OCI-M2 (cell line): ENCODE data around the gene PIEZO2.

Source experiments
- DNase-seq: peaks from one replicate; lab custom pipeline; 2025; ENCODE audit not compliant: unreplicated experiment; lab: John Stamatoyannopoulos, UW

PIEZO2 gene

DNA sequence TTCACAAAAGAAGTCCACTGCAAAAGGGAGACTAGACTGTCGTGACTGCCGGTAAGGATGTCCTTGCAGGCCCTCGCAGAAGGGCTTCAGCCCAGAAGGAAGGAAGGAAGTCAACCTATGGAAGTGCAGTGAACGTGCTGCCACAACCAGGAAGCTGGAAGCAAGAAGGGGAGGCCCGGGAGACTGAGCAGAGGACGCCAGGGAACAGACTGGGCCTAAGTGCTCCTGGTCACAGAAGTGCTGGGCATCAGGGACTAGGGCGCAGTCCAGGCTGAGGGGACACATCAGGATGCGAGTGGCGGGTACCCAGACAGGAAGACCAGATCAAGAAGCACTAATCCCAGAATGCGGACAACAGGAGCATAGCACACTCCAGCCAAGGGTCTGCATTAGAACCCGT is 78.8 kb downstream of the PIEZO2 start:
- DNase-seq, result no peak

DNA sequence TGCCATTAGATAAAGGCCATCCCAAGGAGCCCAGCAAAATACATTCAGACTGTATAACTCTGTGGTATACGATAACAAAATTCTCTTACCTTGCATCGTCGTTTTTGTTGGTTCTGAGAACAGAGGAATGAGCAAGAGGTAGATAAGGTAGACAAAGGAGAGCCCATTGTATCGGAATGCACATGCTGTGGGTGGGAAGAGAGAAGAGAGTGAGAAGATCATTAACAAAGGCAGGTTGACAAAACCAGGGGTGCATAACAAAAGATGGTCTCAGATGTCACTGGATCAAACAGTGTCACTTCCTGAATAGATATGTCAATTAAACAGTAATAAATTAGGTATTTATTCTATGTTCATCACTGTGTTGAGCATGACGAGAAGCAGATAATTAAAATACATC is 83.3 kb downstream of the PIEZO2 start:
- DNase-seq, result no peak

DNA sequence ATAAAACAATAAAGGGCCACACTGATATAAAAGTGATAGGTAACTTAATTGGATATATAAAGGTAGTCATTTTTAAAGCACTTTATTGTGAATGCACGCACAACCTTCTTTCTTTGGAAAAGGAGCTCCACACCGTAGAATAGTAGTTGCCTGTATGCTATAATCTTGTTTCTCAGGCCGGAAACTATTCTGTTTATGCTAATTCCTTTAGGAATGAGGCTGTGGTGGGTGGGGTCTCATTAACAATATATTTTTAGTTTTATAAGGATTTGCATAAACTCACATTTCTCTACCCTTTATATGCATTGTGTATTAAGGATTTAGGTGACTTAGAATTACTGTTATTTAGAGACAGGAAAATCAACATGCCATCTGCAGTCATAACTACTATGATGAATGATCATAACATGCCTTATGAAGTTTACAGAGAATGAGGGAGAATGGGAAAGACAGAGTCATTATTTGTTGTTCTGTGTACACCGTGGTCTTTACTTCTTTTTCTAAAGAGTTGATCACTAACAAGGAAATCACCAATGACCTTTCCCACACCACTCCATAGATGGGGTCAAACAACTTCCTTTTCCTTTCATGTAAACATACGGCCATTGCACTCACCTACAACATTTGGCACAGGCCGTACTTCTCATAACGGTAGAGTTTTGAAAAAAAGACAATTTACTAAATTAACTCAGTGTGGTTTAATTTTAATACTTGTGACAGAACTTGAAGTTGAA is 84.5 kb downstream of the PIEZO2 start:
- DNase-seq, result no peak

DNA sequence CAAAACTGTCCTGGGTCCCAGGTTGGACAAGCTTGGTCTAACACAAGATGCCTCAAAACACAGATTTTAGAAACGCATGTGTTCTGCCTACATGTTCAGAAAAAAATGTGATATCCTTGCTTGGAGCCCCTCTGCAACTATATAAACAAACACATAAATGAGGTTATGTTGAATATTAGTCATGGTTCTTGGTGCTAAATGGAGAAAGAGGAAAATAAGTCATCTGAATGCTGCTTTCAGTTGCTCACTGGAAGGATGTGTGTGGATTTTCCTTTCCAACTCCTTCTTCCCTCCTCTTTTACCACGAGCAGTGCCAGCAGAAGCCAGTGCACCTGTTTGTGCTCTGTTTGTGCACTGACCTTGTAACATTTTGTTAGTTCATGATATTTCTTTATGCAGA is 85.3 kb downstream of the PIEZO2 start:
- no peak for DNase-seq

DNA sequence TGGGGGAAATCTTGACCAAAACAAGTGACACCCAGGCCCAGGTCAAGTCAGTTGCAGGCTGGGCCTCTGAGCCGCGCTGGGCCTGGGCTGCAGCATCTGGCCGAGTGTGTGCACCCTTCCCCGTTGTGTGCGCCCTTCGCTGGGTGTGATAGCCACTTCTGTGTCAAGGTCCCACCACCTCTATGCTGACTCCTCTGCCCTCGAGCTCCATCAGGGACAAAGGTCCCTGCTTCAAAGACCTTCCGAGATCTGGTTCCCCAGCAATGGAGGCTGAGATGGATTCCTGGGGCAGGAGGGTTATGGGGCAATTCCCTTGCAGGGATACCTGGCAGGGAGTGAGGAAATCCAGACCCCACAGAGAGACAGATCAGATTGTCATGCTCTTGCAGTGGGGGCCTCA is 93.6 kb downstream of the PIEZO2 start:
- no peak for DNase-seq

DNA sequence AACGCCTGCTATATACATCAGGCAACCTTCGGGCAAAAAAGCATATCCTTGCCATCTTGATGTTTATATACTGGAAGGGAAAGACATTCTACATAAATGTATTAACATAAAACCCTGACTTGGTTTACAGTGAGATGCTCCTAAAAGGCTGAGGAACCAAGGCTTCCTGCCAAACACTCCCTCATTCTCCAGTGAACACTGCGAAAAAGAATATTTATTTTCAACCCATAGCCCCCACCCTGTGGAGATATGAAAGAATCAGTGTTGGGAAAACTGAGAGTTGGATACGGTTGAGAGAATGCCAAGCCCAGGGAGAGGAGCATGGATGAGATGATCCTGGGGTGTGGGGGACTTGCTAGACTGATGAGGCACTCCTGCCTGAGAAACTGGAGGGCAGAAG is 94.9 kb downstream of the PIEZO2 start:
- no peak for DNase-seq

DNA sequence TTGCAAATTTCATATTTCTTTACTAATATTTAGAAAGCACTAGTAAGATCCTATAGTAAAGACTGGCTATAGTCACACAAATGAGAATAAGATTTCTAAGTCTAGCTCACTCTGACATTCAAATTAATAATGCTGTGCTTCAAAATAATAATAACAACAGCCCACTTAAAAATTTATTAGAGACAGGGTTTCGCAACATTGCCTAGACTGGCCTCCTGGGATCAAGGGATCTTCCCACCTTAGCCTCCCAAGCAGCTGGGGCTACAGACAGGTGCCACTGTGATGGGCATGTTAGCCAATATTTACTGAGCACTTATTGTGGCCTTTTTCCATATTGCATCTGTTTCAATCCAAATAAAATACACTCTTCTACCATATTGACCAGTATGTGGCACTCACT is 96.1 kb downstream of the PIEZO2 start:
- no peak for DNase-seq

DNA sequence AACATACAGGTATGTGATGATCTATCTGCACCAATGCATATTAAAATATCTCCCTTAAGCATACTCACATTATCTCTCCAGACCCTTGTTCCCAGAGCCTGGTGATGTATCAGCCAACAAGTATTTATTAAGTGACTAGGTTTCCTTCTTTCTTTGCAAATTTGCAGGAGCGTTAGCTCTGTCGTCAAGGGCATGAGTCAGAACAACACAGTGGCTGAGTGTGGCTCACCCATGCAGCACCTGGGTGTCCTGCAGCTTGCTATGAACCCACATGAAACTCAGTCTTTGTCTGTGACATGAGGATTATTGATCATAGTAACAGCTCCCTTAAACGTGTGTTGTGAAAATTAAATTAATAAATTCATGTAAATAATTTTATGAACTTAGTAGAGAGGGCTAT is 96.6 kb downstream of the PIEZO2 start:
- DNase-seq, result no peak

DNA sequence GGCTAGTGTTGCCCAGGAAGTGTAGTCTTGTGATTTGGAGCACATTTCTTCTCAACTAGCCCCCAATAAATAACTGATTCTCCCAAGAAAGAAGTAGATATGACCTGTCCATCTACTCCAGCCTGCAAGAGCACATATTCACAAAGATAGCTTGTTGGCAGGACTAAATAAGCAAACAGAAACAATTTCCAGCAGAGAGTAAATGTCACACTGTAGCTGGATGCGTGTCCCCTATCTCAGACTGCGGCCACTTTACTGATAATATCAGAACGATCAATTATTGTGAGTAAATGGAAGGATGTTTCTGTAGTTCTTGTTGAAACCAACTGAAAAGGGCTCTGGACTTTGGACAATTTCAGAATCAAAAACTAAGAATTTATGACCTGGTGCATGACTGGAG is 97.9 kb downstream of the PIEZO2 start:
- no peak for DNase-seq

DNA sequence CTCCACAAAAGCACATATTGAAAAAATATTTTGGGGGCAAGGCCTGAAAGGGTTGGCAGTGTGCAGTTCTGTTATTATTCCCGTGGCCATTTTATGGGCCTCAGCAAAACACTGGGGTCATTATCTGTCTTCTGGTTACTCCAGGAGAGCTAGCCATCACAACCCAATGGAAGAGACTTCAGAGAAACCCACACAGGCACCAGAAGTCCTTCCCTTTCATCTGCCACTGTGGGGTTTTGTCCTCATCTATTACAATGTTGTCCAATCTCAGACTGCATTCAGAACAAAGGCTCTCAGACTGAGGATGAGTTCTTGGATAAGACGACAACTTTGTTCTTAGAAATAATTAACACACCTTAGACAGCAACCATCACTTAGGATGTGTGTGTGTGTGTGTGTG is 98.4 kb downstream of the PIEZO2 start:
- no peak for DNase-seq

DNA sequence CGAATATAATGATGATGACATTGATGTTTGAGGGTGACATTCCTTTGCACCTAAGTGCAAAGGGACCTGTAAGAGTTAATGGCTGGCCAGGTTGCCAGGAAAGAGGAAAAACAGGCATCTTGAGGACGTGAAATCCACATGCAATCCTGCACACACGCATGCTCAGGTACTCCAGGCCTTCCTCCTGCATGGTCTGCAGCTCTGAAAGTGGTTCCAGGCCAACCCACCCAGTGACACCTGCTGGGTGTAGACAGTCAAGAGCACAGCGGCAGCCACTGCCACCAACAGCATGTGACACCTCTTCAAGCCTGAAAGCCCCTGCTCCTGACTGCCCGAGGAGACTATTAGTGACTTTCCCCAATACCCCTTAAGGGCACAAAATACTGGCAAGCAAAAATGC is 101.6 kb downstream of the PIEZO2 start:
- no peak for DNase-seq

DNA sequence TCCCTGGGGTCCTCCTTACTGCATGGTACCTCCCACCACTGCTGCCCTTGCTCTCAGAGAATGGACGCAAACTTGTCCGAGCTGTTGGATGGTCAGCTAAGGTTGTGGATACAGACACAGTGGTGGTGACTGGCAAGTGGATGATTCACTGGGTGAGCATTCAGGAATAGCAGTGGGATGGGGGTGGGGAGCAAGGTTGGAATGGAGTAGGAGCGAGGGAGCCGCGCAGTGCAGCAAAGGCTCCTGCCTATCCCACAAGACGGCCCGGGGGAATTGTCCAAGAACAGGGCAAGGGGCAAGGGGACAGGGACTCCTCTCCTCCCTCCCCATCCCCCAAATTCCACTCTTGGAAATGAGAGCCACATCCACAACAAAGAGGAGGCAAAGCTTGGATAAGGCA is 102.2 kb downstream of the PIEZO2 start:
- DNase-seq, result no peak

DNA sequence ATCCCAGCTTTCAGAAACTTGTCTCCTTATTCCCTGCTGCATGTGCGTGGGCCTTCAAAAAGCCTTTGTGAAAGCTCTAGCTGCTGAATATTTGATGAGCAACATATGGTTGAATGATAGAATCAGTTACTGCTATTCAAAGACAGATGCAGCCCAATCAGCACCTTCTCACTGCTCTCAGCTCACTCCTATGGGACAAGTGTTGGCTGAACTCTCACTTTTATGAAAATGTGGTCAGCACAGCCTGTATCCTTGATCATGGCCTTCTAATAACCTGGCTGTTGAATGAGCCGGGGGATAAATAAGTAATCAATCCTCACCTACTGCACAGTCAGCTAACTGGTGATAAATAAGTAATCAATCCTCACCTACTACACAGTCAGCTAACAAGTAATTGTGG is 103.2 kb downstream of the PIEZO2 start:
- no peak for DNase-seq

DNA sequence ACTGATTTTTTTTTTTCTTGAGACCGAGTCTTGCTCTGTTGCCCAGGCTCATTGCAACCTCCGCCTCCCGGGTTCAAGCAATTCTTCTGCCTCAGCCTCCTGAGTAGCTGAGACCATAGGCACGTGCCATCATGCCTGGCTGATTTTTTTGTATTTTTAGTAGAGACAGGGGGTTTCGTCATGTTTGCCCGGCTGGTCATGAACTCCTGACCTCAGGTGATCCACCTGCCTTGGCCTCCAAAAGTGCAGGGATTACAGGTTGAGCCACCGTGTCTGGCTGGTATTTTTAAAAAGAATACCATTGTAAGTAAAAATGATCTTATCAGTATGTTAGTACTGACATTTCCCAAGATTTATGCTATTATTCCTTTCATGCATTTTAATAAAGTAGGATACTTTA is 105.7 kb downstream of the PIEZO2 start:
- DNase-seq, result no peak

DNA sequence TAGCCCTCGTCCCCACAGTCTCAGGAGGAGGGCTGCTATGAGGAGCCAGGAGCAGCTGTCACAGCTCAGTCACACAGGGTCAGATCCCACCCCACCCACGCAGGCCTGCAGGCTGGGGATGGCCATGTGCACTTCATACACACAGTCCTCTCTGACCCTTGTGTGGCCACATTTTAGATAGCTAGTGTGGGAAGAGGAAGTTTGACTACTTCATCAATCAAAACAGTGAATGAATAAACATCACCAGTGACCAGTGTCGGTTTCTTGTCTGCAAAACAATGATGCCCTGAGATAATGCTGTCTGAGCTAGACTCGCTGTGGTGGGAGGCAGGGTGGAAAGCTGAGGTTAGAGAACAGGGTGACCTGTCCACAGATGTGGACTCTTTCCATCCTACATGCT is 107.1 kb downstream of the PIEZO2 start:
- DNase-seq, result no peak

DNA sequence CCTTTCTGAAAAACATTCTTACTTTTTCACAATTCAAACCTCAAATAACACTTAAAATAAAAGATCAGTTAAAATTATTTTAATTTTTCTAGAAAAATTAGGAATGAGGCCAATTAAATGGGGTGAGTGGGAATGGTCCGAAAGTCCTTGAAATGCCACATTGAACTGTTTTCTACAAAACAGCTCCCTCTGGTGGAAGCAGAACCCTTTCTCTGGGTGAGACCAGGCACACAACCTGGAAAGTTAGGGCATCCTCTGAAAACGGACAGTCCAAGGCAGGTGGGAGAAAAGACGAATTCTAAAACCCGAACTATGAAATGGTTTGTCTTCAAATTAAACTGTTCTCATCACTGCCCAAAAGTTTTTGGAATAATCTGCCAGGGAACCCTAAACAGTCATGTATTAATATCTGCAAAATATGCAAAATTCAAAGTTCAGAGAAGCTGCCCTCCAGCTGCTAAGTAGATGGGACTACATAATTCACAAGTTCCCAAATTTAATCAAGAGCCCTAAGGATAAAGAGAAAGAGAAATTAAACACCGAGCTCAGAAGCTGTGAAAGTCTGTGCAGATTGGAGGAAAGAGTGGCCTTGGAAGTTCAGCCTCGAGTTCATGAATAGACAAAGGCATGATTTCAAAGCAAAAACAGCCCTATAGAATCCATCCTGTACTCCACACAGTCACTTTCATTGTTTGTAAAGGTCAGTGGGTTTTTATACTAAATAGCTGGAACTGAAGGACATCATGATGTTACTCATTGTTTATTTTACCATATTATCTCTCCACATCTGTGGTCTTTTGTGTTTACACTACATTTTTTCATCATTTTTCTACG is 108.3 kb downstream of the PIEZO2 start:
- no peak for DNase-seq

DNA sequence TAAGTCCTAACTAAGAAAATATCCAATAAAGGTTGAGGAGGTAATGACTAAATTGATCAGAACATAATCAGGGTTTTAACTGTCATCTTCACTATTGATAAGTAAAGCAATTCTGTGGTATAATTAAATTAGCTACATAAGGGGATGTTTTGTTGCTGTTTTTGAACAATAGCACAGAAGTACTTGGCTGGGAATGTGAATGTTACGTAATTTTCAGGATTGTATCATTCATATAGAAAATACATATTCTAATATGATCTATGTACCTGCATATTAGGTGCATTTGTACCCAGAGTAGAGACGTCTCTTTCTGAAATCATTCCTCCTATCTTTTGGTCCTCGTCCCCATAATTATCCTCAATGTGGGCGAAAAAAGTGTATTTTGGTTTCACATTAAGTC is 109.0 kb downstream of the PIEZO2 start:
- DNase-seq, result no peak

DNA sequence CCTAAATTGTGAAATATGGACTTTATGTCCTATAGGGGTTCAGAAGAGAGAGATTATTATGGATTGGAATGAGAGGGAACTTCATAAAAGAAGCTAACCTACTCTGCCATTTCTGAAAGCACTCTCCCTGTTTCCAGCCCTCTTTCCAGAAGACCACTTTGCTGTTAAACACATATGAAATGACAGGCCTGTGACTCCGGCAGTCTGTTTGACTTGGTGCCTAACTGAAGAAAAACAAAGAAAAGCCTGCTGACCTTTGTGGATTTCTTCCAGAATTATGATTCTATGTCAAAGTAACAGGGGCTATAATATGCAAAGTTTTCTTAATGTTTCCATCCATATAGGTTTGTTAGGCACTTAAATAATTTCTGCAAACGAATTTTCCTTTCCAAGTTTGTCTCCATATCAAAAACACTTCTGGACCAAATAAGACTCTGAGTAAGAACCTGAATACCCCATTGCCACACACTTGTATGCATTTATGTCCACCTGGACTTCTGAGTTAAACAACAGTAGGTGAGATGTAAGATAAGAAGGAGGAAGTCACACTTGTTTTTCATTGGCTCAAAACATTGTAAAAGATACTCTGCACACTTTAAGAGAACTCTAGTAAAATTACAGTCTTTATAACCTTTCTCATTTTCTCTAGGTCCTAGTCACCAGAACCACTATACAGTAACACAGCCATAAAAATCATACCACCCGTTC is 111.7 kb downstream of the PIEZO2 start:
- no peak for DNase-seq

DNA sequence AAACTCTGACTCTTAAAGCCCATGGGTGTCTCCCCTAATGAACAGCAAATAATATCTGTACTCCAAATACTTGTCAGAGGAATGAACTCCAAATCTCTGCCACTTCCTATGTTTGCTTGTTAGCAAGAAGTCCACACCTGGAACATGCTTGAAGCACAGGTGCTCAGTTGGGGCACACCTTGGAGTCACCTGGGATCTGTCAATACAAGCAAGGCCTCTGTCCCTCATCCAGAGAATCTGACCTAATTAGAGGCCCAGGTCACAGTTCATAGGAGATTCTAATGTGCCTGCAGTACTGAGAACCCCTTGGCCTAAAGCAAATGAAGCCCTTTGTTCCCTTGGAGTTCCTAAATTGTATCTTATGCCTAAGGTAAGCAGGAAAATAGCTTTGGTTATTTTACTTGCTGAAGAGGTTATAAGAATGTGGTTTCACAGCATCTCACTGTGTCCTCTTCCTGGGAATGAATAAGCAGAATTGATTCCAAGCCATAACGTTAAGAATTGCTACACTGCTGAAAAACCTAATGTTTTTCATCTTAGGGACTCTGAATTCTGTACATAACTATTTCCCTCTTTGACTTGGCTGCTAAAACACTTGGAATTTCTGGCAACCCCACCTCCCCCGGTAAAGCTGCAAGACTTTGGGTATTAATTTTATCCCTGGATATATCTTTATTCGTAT is 113.4 kb downstream of the PIEZO2 start:
- DNase-seq, result no peak

DNA sequence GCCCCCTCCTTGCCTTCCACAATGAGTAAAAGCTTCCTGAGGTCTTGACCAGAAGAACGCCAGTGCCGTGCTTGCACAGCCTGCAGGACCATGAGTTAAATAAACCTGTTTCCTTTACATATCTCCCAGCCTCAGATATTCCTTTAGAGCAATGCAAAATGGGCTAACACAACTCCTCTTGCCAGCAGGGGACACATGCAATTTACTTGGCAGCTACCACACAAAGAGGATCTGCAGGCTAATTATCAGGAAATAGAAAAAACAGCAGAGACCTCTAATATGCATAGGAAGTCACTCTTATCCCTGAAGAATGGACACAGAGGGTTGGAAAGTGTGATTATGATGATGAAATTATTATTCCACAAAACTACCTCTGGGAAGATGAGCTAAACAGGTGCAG is 114.0 kb downstream of the PIEZO2 start:
- DNase-seq, result no peak

DNA sequence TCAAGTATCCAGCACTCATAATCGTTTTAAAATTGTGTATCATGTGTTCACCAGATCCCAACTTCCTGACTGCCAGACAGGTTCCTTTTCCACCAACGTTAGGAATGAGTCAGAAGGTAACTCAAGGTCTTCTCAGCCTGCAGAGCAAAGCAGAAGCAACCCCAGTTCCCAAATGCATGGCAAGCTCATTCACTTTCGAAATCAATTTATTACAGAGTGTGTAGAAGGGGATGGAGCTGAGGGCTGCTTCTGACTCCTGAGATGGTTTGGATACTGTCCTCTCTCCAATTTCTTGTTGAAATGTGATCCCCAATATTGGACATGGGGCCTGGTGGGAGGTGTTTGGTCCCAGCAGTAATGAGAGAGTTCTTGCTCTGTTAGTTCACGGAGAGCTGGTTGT is 114.5 kb downstream of the PIEZO2 start:
- no peak for DNase-seq

DNA sequence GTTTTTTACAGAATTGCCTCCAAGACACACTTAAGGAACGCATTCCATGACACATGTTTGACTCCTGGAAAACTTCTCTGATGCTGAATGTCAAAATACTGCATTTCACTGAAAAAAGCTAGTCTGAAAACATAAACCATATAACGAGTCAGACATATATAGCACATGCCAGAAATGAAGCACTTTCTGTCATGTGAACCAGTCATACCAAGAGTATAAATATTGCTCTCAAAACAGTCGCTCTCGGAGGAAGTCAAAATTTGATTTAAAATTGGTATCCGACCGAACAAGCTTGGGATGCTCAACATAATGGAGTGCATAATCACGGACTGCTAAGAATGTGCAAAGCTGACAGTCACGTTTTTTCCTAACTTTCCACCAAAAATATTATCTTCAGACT is 115.9 kb downstream of the PIEZO2 start:
- no peak for DNase-seq
